ENCODE measurements around the gene PGM5.

GRCh38 chr9:68547417-68547816 is 191.0 kb downstream of the PGM5 start:
- TF ChIP-seq GATA3 (IDR thresholded peaks at IDR 0.05; ENCODE audit: low read depth, low read length) = no peak
- TF ChIP-seq GATA2 (IDR thresholded peaks at IDR 0.05; ENCODE audit: low read depth, low read length) = no peak
